IPS-NIHi7 (cell line): ENCODE data around the gene CISD2.
"Not testable (repeated sequence)": the region's sequence is repeated elsewhere in the genome, so short reads cannot be mapped to it uniquely, and the experiment has no call there.

Source experiments
- DNase-seq: peaks from one replicate; pipeline ENCODE4 v3.0.0; 2012; ENCODE audit warnings: mixed read lengths; ENCODE audit errors: extremely low spot score

The CISD2 gene, protein sequence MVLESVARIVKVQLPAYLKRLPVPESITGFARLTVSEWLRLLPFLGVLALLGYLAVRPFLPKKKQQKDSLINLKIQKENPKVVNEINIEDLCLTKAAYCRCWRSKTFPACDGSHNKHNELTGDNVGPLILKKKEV

DNA sequence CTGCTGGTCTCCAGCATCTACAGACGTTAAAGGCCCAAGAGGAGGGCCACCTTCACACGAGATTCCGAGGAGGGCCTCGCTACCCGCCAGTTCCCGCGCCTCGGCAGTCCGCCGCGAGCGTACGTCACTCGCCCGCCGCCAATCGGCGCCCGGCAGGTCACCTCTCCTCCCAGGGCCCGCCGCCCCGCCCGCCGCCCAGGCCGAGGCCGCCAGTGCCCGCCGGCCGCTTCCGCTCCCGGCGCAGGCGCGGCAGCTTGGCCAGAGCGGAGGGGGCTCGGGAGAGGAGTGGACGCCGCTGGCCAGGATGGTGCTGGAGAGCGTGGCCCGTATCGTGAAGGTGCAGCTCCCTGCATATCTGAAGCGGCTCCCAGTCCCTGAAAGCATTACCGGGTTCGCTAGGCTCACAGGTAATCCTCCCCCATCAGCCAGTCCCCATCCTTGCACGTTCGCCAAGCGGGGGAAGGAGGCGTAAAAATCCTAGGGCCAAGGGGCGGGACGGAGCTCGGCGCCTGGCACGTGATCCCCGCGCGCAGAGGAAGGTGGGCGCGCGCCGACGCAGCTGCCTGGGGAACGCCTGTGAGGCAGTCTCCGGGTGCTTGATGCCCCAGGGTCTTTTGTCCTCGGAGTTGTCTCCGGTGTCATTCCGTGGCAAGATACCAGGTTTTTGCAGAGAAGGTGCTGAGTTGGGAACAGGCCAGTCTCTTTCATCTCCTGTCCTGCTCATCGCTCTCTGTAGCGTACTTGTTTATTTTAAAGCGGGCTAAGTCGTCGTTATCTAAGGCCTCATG lies at the start of gene CISD2:
Gene CISD2, plus strand, starts transcription at position 212 of the 788 bp plus-strand sequence. Its CDS starts 93 bp downstream, at position 305.
- DNase-seq, result peak; percentile 95

DNA sequence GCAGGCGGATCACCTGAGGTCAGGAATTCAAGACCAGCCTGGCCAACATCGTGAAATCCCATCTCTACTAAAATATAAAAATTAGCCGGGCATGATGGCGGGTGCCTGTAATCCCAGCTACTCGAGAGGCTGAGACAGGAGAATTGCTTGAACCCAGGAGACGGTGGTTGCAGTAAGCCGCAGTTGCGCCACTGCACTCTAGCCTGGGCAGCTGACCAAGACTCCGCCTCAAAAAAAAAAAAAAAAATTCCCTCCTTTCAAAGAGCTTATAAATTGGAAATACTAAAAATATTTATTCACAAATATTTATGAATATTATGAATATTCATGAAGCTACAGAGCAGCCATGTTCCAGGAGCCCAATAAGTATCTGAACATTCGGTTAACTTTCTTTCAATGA lies 49.7 kb upstream of the CISD2 start:
- DNase-seq, result not testable (repeated sequence)

DNA sequence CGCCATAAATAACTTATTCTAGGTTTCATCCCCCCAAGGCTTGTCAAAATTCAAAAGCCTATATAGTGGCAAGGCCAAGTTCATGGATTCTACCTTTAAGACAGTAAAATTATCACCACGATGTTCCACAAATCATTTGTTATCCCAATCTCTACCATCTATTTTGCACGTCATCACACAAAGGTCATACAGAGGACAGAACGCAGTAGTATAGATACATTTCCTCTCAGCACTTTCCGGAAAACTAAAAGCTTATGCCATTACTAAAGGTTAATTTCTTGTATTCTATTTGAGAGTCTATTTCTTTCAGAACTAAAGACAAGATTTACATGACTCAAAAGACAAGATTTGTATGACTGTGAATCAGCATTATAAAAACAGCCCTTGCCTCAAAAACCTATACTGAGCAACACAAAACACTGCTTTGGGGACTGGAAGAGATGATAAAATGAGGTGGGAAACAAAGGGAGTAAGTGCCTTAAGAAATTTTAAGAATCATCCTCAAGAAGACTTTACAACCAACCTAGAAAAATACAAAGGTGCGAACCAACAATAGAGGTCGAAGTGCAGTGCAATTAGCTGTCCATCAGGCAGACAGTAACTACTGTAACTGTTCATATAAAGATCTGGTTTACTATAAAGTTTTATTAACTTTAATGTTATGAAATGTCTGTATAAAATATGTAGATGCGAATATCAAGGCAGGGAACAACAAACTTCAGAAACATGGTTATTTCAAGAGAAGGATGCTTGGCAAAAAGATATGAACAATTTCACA lies 49.0 kb upstream of the CISD2 start:
- DNase-seq, result no peak

DNA sequence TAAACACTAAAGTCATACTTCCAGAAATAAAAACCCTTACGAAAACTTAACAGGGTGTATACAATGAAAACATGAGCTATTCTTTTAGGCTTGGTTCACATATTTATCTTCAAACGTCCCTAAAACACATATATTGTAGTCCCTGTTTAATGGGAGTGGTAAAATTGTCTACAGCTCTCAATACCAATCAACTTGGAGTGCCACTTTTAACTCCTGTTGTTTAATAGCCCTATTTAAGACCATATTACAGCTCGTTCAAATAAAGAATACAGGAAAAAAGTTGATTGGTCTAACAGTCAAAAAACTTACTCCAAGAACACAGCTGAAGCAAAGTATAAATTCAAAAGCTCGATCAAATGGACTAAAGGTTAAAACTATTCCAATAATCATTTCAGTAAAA lies 45.3 kb upstream of the CISD2 start:
- DNase-seq, result no peak

DNA sequence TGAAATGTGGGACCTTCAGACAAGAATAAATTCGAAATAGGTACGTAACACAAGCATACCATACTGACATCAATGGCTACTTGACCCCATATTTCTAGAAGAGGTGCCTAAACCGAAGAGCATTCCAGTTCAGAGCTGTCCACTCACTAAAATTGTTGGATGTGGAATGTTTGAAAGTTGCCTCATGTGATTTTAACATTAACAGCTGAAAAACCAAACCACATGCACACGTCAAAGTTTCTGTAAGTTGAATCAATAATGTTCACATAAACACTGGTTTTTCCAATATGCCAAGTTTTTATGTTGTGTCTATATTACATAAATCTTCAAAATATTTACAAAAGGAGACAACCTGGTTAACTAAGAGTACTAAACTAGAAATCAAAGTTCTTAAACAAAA lies 44.9 kb upstream of the CISD2 start:
- no peak for DNase-seq

DNA sequence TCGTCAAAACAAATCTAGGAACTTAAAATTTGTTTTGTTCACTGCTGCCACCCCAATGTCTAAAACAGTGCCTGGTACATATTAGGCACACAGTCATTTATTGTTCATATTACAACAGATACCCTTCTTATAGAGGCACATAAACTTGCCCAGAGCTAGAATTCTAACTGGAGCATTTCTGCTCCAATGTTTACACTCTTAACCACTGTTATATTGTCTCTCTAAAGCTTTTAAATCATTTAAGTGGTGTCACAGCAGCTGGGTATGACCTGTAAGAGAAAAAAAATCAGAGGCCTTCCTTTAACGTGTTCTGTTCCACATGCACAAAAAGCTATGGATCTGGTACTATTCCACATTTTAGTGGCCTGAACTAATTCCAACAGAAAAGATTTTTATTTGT lies 44.4 kb upstream of the CISD2 start:
- no peak for DNase-seq

DNA sequence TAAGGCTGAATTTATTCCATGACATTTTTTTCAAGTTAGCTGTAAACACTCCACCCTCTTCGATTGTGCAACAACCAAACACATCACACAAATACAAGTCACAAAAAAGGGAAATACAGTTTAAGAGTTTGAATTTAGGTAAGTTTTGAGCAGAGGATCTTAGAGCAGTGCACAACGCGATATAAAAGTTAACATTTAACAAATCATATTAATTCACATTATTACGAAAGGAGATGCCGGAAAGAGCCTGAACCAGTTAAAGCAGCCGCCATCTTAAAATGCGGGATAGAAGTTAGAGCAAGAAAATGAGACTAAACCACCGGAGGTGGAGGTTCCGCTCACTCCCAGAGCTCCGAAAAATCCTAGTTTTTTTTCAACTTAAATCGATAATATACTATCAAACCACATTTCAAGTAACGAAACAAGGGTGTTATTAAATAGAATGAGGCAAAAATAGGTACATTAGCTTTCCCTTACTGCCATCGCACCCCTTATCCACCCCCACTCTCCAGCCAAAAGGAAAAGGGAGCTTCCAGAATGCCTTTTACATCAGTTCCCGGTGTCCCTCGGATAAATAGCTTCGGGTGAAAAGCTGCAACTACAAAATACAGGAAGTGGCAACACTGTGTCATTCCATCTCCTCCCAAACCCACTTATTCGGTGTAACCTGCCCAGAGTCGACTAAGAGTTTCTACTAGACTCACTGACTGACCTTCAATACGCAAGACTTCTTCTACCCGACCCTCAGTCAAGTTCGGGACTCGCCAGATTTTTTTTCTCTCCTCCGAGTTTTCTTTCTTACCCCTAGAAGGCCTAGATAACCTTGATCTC lies 43.3 kb upstream of the CISD2 start:
- DNase-seq, result peak; percentile 21

DNA sequence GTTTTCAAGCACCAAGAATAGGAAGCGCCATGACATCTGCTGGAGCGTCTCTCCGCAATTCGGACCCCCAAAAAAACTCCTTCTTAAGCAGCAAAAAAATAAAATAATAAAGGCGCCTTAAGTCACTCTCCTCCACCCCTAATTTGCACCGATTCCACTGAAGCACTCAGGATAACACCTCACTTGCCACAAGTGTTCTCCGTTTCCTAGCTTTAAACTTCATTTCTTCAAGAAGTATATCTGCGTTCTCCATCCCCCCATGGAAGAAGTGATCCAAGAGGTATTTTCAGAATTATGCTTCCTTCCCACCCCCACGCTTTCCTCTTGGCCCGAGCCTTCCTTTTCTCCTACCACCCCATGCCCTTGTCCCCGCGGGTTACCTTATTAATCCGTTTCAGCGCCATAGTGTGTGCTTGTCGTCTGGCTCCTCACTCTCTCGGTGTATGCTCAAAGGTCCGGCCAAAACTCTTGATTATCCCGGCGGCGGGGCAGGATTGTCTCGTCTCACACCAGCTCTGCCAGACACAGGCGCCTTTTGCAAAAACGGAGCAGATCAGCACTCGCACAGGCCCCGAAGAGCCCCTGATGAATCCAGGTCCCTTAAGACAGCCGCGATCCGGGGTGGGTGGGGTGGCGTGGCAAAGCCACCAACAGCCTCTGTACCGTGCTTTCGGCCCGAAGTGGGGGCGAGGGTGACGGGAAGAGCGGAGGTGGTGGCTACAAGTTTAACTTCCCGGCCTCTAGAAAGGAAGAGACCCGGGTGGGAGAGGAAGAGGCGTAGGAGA lies 42.5 kb upstream of the CISD2 start:
- DNase-seq, result no peak

DNA sequence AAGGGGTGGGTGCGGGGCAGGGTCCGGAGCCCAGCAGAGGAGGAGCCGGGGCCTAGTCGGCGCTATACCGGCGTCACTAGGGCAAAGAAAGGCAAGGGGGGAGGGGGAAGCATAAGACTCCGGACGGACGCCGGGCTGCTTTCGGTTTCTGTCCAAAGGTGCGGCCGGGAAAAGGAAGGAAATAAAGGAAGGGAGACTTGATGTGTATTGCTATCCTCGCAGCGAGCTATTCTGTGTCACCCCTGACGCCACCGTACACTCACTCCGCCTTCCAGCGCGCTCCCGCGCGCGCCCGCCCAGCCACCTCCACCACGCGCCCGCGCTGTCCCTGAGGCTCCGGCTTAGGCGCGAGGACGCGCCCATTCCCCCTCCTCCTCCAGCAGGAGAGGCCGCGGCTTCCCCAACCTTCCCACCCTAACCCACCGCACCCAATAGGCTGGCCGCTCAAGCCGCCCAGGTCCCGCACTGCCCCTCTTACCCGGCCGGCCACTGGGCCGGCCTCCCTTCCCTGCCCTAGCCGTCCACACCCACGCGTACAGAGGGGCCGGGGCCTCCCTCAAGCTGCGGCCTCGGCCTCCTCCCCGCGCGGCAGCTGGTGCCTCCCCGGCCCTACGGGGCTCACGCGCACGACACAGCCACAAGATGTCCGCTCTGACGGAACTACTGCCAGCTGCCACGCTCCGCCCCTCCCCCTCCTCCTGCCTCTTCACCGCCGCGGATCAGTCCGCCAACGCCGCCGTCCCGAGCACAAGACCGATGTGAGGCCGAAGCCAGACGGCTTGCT lies 41.7 kb upstream of the CISD2 start, which contains the start of gene UBE2D3:
Gene UBE2D3, minus strand, starts transcription at position 662 of the 784 bp plus-strand sequence. CDS start 1,043 bp downstream, outside the sequence.
- peak; percentile 58 for DNase-seq

DNA sequence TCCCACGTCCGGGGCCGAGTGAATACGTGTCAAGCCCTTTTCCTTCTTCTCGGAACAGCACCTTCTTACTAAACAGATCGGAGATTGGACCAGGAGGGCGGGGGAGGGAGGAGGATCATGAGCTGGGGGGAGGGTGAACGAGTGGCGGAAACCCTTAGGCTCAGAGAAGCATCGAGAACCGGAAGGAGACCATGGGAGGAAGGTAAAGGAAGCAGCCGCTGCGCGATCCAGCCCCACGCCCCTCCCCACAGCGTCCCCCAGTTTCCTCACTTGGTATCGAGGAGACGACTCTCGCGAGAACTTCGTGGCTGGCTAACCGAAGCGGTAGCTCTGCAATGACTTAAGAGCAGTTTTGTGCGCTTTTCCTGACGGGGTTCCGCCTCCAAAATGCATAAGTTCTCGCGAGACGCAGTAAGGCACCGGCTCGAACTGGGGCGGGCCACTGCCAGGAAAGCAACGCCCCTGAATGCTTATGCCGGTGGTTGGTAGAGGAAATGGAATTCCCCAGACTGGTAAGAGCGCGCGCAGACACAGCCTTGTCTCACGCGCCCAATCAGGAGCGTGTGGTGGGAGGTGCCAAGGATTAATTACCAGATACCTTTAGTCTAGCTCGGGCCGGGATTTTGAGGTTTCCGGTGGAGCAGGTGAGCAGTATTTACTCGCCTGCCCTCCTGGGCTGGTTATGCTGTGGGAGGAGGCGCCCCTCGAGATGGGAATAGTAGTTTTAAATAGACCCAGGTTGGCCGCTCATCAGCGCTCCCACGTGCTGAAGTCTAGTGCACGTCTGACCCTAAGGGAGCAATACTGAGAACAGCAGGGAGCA lies 40.9 kb upstream of the CISD2 start:
- peak; percentile 79 for DNase-seq

DNA sequence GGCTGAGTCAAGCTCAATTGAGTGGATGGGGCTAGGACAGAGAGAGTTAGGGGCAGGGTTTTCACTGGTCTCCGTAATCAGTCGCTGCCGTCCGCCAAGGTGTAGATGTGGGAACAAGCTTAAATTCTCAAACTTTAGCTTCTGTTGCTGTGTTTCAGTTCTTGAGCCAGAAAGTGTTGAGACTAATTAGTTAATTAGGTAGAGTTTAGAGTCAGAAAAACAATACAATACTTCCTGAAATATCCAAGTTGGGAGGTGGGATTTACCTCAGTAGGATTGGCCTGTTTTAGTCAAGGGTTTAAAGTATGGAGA lies 40.3 kb upstream of the CISD2 start:
- DNase-seq, result no peak

DNA sequence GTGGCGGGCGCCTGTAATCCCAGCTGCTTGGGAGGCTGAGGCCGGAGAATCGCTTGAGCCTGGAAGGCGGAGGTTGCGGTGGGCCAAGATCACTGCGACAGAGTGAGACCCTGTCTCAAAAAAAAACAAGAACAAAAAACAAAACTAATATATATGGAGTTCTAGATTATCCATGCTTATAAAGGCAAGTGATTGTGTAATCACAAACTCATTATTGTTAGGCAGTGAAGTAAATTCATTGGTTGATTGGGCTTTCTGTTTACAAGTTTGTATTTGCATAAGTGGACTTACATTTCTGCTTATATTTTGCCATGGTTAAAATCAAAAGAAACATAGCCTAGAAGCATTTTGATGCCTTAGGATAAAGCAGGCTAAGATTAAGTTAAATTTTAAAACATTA lies 39.0 kb upstream of the CISD2 start:
- no peak for DNase-seq

DNA sequence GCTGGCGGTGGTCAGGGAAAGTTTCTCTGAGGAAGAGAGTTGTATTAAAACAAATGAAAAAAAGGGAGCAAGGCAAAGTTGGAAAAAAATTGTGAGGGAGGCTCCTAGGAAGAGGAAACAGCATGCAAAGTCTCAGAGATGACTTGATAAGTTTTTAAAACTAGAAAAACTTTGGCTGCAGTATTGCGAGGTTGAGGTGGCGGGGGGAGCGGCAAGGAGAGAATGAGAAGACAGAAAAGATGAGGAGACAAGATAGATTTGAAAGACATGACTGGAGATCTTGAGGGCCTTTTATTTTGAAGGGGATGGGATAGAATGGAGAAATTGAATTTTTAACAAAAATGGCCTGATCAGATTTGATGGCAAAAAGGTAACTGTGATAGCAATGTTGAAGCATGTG lies 36.7 kb upstream of the CISD2 start:
- DNase-seq, result no peak

DNA sequence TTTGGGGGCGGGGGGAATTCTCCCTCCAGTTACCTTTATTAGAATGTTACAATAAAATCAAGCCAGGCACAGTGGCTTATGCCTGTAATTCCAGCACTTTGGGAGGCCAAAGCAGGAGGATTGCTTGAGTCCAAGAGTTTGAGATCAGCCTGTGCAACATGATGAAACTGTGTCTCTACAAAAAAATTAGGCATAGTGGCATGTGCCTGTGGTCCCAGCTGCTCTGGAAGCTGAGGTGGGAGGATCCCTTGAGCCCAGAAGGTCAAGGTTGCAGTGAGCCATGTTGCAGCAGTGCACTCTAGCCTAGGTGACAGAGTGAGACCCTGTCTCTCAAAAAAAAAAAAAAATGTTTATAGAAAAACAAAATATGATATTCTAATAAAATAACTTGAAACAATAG lies 36.1 kb upstream of the CISD2 start:
- DNase-seq, result no peak

DNA sequence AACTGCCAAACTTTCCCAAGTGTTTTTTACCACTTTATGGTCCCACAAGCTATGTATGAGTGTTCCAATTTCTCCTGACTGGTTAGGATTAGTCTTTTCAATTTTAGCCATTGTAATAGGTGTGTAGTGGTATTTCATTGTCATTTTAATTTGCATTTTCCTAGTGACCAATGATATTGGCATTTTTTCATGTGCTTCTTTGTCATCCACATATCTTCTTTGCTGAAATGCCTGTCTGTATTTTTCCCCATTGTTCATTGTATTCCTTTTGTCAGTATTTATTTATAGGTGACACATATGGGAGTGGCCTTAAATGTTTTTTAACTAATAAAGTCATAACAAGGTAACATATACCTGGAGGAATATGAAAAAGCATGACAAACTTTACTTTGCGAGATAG lies 32.2 kb upstream of the CISD2 start:
- DNase-seq, result no peak

DNA sequence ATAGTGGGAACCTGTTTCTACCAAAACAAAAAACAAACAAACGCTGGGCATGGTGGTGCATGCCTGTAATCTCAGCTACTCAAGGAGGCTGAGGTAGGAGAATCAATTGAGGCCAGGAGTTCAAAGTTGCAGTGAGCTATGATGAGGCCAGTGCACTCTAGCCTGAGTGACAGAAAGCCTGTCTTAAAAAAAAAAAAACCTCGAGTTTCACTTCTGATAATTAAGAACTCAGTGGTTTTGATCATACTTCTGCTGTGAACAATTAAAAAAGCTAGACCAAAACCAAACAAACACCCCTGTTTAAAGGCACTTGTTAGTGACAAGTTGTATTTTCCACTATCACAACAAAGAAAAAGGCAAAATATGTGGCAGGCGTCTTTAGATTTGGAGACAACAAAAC lies 26.4 kb upstream of the CISD2 start:
- DNase-seq, result no peak

DNA sequence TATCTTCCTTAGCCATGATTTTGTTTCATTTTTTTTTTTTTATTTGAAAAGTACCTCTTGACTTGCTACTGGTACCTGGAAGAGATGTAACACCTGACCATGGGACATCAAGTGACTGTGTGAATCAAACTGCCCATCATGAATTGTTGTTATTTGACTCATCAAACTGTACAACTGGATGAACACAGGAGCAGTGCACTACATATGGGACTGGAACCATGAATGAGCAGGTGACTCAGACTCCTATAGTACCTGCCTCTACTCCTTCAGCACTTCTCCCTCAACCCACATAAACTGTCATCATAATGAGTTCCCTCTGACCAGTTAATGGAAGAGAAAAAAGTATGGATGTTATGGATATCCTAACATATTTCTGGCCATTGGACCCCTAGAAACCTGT lies 25.5 kb upstream of the CISD2 start:
- DNase-seq, result no peak

DNA sequence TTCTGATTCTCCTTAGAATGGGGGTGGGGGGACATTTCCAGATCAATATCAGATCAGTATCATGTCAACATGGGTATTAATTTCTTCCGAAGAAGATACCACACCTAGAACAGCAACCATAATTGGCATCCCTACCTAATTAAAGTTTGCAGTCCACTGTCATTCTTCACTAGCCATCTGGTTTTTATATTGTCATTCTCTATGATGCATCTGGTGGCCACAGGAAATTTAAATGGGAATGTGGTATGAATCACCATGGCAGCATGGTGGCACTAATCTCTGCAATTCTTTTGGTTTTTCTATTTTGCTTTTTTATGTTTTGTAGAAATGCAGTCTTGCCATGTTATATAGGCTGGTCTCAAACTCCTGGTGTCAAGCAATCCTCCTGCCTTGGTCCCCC lies 24.9 kb upstream of the CISD2 start:
- DNase-seq, result no peak

DNA sequence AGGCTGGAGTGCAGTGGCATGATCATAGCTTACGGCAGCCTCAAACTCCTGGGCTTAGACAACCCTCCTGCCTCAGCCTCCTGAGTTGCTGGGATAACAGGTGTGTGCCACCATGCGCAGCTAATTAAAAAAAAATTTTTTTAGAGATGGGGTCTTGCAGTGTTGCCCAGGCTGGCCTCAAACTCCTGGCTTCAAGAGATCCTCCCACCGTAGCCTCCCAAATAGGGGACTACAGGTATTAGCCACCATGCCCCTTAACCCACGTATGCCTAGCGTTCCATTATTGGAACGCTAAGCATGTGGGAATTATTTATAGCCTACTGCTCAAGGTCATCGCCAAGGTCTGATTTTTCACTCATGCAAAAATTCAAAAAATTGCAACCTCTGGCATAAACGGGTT lies 21.1 kb upstream of the CISD2 start:
- no peak for DNase-seq
